ENCODE measurements around the gene LPCAT2.

DNA sequence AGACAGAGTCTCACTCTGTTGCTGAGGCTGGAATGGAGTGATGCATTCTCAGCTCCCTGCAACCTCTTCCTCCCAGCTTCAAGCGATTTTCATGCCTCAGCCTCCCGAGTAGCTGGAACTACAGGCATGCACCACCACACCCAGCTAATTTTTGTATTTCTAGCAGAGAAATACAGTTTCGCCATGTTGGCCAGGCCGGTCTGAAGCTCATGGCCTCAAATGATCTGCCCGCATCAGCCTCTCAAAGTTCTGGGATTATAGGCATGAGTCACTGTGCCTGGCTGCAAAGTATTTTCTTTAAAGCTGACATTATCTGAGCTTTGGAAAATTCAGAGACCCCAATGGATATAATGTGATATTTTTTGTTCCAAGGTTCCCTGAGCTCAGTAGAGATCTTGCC is 115.8 kb downstream of the LPCAT2 start:
- TF ChIP-seq EZH2 (IDR thresholded peaks at IDR 0.05; ENCODE audit: borderline replicate concordance, low read depth, low read length, severe bottlenecking) (no peak), POLR2A (IDR thresholded peaks at IDR 0.05; ENCODE audit: low read depth, low read length) (no peak), JUN (IDR thresholded peaks at IDR 0.05; ENCODE audit: borderline replicate concordance, insufficient read depth, insufficient read length, low read depth) (no peak), MYC (IDR thresholded peaks at IDR 0.05; ENCODE audit: low read depth, low read length) (no peak), FOS (IDR thresholded peaks at IDR 0.05; ENCODE audit: borderline replicate concordance, insufficient read depth, low read length) (no peak)
- TF ChIP-seq, protein P1, sequence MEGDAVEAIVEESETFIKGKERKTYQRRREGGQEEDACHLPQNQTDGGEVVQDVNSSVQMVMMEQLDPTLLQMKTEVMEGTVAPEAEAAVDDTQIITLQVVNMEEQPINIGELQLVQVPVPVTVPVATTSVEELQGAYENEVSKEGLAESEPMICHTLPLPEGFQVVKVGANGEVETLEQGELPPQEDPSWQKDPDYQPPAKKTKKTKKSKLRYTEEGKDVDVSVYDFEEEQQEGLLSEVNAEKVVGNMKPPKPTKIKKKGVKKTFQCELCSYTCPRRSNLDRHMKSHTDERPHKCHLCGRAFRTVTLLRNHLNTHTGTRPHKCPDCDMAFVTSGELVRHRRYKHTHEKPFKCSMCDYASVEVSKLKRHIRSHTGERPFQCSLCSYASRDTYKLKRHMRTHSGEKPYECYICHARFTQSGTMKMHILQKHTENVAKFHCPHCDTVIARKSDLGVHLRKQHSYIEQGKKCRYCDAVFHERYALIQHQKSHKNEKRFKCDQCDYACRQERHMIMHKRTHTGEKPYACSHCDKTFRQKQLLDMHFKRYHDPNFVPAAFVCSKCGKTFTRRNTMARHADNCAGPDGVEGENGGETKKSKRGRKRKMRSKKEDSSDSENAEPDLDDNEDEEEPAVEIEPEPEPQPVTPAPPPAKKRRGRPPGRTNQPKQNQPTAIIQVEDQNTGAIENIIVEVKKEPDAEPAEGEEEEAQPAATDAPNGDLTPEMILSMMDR (IDR thresholded peaks at IDR 0.05; ENCODE audit: extremely low read depth in 1 of 2, insufficient read depth in 1 of 2, low read depth in 1 of 2, low read length in 2 of 2), result no peak
